Endothelial cell of umbilical vein (primary cell): Measurements from ENCODE around the gene BABAM2. TPM values are rescaled to one million over a fixed set of nuclear protein-coding genes. Genes with fewer than 3 reads are reported as not detected.

Experiments
- BruUV-seq: library from RNA; stranded (reverse); fragments of 400-500 nt; replicated peaks from 2 replicates; lab custom pipeline; 2021; lab: Mats Ljungman, UMichigan
- CTCF ChIA-PET: fragments of 300-600, 350-600 bp; sonication (Branson Sonifier 250); formaldehyde crosslinking; loops from one replicate; lab custom pipeline; 2021; ENCODE audit warnings: antibody characterized with exemption, inconsistent platforms; lab: Charles Lee
- POLR2A ChIA-PET: fragments of 300-600, 350-600 bp; sonication (Branson Sonifier 250); formaldehyde crosslinking; loops from one replicate; lab custom pipeline; 2021; ENCODE audit warnings: antibody characterized with exemption, inconsistent platforms; lab: Charles Lee
- DNase-seq: peaks from one replicate; pipeline ENCODE4 v3.0.0-alpha.2; 2011; ENCODE audit warnings: low read depth, low spot score
- FAIRE-seq: peaks from 2 replicates; lab custom pipeline; 2011; peaks lifted over from hg19 to GRCh38; lab: Jason Lieb, UNC
- H2AFZ ChIP-seq: 2 replicates; pipeline ENCODE4 v1.6.0; 2012; ENCODE audit warnings: low read depth, low read length, control low read depth, inconsistent platforms
- H3K27ac ChIP-seq: 2 replicates; pipeline ENCODE4 v1.5.1; 2011; ENCODE audit warnings: low read depth, mild to moderate bottlenecking, control low read depth, low read length, moderate library complexity; ENCODE audit not compliant: insufficient read depth
- H3K27me3 ChIP-seq, 2 experiments: 2 replicates each; pipeline versions ENCODE4 v1.6.0 to v1.6.1; 2011; ENCODE audit warnings: low read length in 2 of 2, mixed read lengths in 1 of 2; ENCODE audit not compliant: control insufficient read depth in 2 of 2, insufficient read depth in 2 of 2
- H3K36me3 ChIP-seq, 2 experiments: 2 replicates in 1 of 2; 3 replicates in 1 of 2; pipeline ENCODE4 v1.5.1; 2011; ENCODE audit warnings: low read length in 2 of 2, mild to moderate bottlenecking in 1 of 2, moderate library complexity in 1 of 2; ENCODE audit not compliant: control insufficient read depth in 2 of 2, insufficient read depth in 2 of 2; ENCODE audit errors: extremely low read depth in 1 of 2
- H3K4me1 ChIP-seq: 3 replicates; pipeline ENCODE4 v1.5.1; 2011; ENCODE audit warnings: mild to moderate bottlenecking, low read length; ENCODE audit not compliant: control insufficient read depth, insufficient read depth; ENCODE audit errors: extremely low read depth
- H3K4me2 ChIP-seq: 2 replicates; pipeline ENCODE4 v1.6.1; 2011; ENCODE audit warnings: low read length, control low read depth, mixed read lengths; ENCODE audit not compliant: insufficient read depth
- H3K4me3 ChIP-seq, 3 experiments: fragments of 200-600 bp in 1 of 3; sonication (generic), shearing (Covaris generic) in 1 of 3; replicated peaks in 1 of 3; 2 replicates each; pipeline ENCODE4 v1.5.1; 2011 to 2016; ENCODE audit warnings: control low read depth in 3 of 3, low read length in 3 of 3, mild to moderate bottlenecking in 2 of 3, inconsistent platforms in 1 of 3, low read depth in 1 of 3, moderate library complexity in 1 of 3; ENCODE audit not compliant: insufficient read depth in 1 of 3
- H3K79me2 ChIP-seq: 2 replicates; pipeline ENCODE4 v1.6.0; 2012; ENCODE audit warnings: low read length, inconsistent platforms; ENCODE audit not compliant: control insufficient read depth, insufficient read depth
- H3K9ac ChIP-seq: replicated peaks from 2 replicates; pipeline ENCODE3; 2011; ENCODE audit warnings: low read length, control low read depth; ENCODE audit not compliant: insufficient read depth; ENCODE audit errors: extremely low read depth
- H3K9me1 ChIP-seq: replicated peaks from 3 replicates; pipeline ENCODE4 v1.6.0; 2011; ENCODE audit warnings: mild to moderate bottlenecking, low read length; ENCODE audit not compliant: control insufficient read depth, insufficient read depth; ENCODE audit errors: extremely low read depth
- H3K9me3 ChIP-seq: replicated peaks from 2 replicates; pipeline ENCODE4 v1.5.1; 2012; ENCODE audit warnings: low read length, inconsistent platforms; ENCODE audit not compliant: control insufficient read depth, insufficient read depth
- H4K20me1 ChIP-seq: replicated peaks from 2 replicates; pipeline ENCODE3; 2011; ENCODE audit warnings: mild to moderate bottlenecking, low read length; ENCODE audit not compliant: control insufficient read depth, insufficient read depth; ENCODE audit errors: extremely low read depth
- EZH2 ChIP-seq: IDR thresholded peaks from 2 replicates; pipeline ENCODE4 v1.6.1; 2012; ENCODE audit warnings: borderline replicate concordance, low read depth, mild to moderate bottlenecking, moderate library complexity, low read length, inconsistent platforms; ENCODE audit not compliant: severe bottlenecking
- FOS ChIP-seq: IDR thresholded peaks from 2 replicates; pipeline ENCODE4 v1.6.1; 2011; ENCODE audit warnings: mild to moderate bottlenecking, low read length, moderate library complexity, borderline replicate concordance; ENCODE audit not compliant: insufficient read depth
- GATA2 ChIP-seq: IDR thresholded peaks from 2 replicates; pipeline ENCODE4 v1.7.0; 2011; ENCODE audit warnings: low read depth, mild to moderate bottlenecking, moderate library complexity, mixed read lengths, low read length; ENCODE audit not compliant: insufficient read length, insufficient read depth
- JUN ChIP-seq: IDR thresholded peaks from 2 replicates; pipeline ENCODE4 v1.6.1; 2011; ENCODE audit warnings: borderline replicate concordance, low read depth; ENCODE audit not compliant: insufficient read length, insufficient read depth
- MYC ChIP-seq: IDR thresholded peaks from one replicate; pipeline ENCODE4 v1.6.1; 2011; ENCODE audit warnings: mild to moderate bottlenecking, low read depth, low read length
- POLR2A ChIP-seq: IDR thresholded peaks from 2 replicates; pipeline ENCODE4 v1.6.1; 2012; ENCODE audit warnings: low read depth, mild to moderate bottlenecking, control low read depth, low read length
- POLR2AphosphoS5 ChIP-seq: IDR thresholded peaks from 2 replicates; pipeline ENCODE4 v1.6.1; 2012; ENCODE audit warnings: low read depth, mild to moderate bottlenecking, control low read depth, low read length, moderate library complexity; ENCODE audit not compliant: insufficient read depth
- dilution Hi-C: fragments of 300-500 bp; cut with MboI; formaldehyde crosslinking; loops from one replicate; pipeline ENCODE4 v1.15.0; 2019; ENCODE audit warnings: low sequenced_read_pairs; ENCODE audit not compliant: extremely low pct_ligation_motif_present
- intact Hi-C: fragments of 100-400 bp; cut with micrococcal nuclease; formaldehyde crosslinking; loops from one replicate; pipeline ENCODE4 v1.10.0; 2022
- polyA plus RNA-seq, 4 experiments: library from polyadenylated mRNA; depleted of rRNA in 3 of 4; stranded (reverse) in 3 of 4; unstranded in 1 of 4; fragments of >200 nt; gene quantifications; 2 replicates each; pipeline versions ENCODE4 v1.2.1 to v1.2.3, GENCODE V29; 2011 to 2012; ENCODE audit warnings: missing spikeins in 1 of 4
- total RNA-seq: library from RNA; stranded (reverse); gene quantifications from 2 replicates; pipeline ENCODE4 v1.2.3, GENCODE V29; 2021
- TF ChIP-seq, protein P1 (sequence below): IDR thresholded peaks from 2 replicates; pipeline ENCODE4 v1.6.1; 2011; ENCODE audit not compliant: insufficient read depth, insufficient read length
- TF ChIP-seq, protein P2 (sequence below), 2 donors: IDR thresholded peaks; 1 replicate in 1 of 2; 2 replicates in 1 of 2; pipeline ENCODE4 v1.5.1; 2011; ENCODE audit warnings: low read length in 2 of 2, mild to moderate bottlenecking in 2 of 2, moderate library complexity in 2 of 2, control low read depth in 1 of 2, inconsistent platforms in 1 of 2, low read depth in 1 of 2; ENCODE audit not compliant: insufficient read depth in 1 of 2; ENCODE audit errors: extremely low read depth in 1 of 2

The BABAM2 gene
- total and polyA plus RNA-seq, 2 donors (not counting 3 experiments of a cell fraction or from before 2014, with no cell fraction given) = 19.9 to 27.6 TPM

DNA sequence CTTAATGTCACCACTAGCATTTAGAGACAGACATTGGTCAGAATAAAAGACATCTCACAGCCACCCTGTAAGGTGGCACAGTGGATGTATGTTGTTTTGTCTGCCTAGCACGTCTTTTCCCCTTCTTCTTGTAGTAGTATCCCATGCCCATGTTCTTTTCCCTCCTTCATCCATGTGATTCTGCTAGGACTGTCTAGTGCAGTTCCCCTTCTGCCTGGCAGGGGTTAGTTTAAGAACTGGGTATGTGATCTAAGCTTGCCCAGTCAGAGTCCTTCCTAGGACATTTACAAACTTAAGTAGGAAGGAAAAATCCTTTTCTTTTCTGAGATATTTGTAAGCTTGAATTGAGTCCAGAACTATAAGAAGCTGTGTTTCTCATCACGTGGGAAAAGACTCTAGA lies 172.3 kb downstream of the BABAM2 start:
- H3K4me1 ChIP-seq = no peaks in the 10 kb centered on the region
- ChIA-PET POLR2A (interaction anchor here (0.7 kb wide), 1 partner anchor 103 kb away, joined by 7 read pairs; no protein-coding TSS in a partner anchor), CTCF (interaction anchor here (0.8 to 1.1 kb wide), 4 partner anchors 12 to 253 kb away, joined by 3 to 4 read pairs (median 3); no protein-coding TSS in a partner anchor)
- H2AFZ ChIP-seq = no peak overlapping the region
- no peaks in the 10 kb centered on the region for H3K36me3 ChIP-seq
- no peaks in the 10 kb centered on the region for H3K9me3 ChIP-seq
- FAIRE-seq = no peak
- no peak overlapping the region for H3K27ac ChIP-seq
- no peak overlapping the region for H3K9ac ChIP-seq
- H4K20me1 ChIP-seq = no peaks in the 10 kb centered on the region
- no peaks in the 10 kb centered on the region for H3K9me1 ChIP-seq
- no TSS peak for BruUV-seq
- DNase-seq = no peak
- no peaks in the 10 kb centered on the region for H3K79me2 ChIP-seq
- H3K27me3 ChIP-seq = no peaks in the 10 kb centered on the region
- intact Hi-C loops = no loop called here
- dilution Hi-C loops = no loop called here
- no peak overlapping the region for H3K4me3 ChIP-seq
- TF ChIP-seq JUN (no peak), EZH2 (no peak), GATA2 (no peak), POLR2A (no peak), POLR2AphosphoS5 (no peak), MYC (no peak)
- TF ChIP-seq, protein P1, sequence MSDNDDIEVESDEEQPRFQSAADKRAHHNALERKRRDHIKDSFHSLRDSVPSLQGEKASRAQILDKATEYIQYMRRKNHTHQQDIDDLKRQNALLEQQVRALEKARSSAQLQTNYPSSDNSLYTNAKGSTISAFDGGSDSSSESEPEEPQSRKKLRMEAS = no peak
- H3K4me2 ChIP-seq = no peak overlapping the region

DNA sequence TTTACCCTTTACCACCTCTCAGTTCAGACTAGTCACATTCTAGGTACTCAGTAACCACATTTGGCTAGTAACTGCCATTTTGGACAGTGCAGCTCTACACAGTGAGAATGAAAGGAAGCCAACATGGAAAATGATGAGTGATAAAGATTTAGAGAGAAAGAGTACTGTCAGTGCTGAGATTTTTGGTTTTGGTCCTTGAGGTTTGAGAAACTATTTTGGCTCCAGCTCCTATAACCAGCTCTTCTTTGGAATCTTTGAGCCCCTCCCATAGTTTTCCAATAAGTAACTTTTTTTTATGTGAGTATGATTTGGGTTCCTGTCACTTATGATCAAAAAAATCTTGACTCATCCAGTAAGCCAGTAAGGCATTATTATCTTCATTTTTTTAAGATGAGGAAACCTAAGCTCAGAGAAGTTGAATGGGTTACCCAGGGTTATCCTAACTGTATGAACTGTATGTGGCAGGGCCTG lies 173.0 kb downstream of the BABAM2 start:
- intact Hi-C loops = no loop called here
- ChIA-PET POLR2A (no interaction called here), CTCF (interaction anchor here (0.8 to 1.1 kb wide), 3 partner anchors 11 to 30 kb away, joined by 3 to 4 read pairs (median 3); no protein-coding TSS in a partner anchor)
- Histone ChIP-seq H3K9me3 (no peaks in the 10 kb centered on the region), H3K27ac (no peak overlapping the region), H3K9ac (no peak overlapping the region), H3K4me2 (no peak overlapping the region), H3K27me3 (no peaks in the 10 kb centered on the region), H3K4me3 (no peak overlapping the region), H3K9me1 (no peaks in the 10 kb centered on the region), H3K4me1 (no peaks in the 10 kb centered on the region), H3K36me3 (no peaks in the 10 kb centered on the region), H2AFZ (no peak overlapping the region), H3K79me2 (no peaks in the 10 kb centered on the region), H4K20me1 (no peaks in the 10 kb centered on the region)
- no TSS peak for BruUV-seq
- dilution Hi-C loops = no loop called here
- DNase-seq (no peak), FAIRE-seq (peak; percentile 40)
- no peak for TF ChIP-seq FOS
- no peak for TF ChIP-seq EZH2
- TF ChIP-seq, protein P1 = no peak
- TF ChIP-seq POLR2AphosphoS5 = no peak
- TF ChIP-seq GATA2 = no peak
- TF ChIP-seq JUN = no peak
- no peak for TF ChIP-seq POLR2A
- TF ChIP-seq MYC = no peak
- TF ChIP-seq, protein P2, sequence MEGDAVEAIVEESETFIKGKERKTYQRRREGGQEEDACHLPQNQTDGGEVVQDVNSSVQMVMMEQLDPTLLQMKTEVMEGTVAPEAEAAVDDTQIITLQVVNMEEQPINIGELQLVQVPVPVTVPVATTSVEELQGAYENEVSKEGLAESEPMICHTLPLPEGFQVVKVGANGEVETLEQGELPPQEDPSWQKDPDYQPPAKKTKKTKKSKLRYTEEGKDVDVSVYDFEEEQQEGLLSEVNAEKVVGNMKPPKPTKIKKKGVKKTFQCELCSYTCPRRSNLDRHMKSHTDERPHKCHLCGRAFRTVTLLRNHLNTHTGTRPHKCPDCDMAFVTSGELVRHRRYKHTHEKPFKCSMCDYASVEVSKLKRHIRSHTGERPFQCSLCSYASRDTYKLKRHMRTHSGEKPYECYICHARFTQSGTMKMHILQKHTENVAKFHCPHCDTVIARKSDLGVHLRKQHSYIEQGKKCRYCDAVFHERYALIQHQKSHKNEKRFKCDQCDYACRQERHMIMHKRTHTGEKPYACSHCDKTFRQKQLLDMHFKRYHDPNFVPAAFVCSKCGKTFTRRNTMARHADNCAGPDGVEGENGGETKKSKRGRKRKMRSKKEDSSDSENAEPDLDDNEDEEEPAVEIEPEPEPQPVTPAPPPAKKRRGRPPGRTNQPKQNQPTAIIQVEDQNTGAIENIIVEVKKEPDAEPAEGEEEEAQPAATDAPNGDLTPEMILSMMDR (IDR thresholded peaks at IDR 0.05; ENCODE audit: extremely low read depth in 1 of 2, insufficient read depth in 1 of 2, low read depth in 1 of 2, low read length in 2 of 2) = no peak
